ENCODE measurements around the gene COX6A1. TPM values are rescaled to one million over a fixed set of nuclear protein-coding genes. Genes with fewer than 3 reads are reported as not detected.
"Not testable (repeated sequence)": the region's sequence is repeated elsewhere in the genome, so short reads cannot be mapped to it uniquely, and the experiment has no call there.

Gene COX6A1
- total RNA-seq, 1 experiment from 2014 or later = 464 TPM

DNA sequence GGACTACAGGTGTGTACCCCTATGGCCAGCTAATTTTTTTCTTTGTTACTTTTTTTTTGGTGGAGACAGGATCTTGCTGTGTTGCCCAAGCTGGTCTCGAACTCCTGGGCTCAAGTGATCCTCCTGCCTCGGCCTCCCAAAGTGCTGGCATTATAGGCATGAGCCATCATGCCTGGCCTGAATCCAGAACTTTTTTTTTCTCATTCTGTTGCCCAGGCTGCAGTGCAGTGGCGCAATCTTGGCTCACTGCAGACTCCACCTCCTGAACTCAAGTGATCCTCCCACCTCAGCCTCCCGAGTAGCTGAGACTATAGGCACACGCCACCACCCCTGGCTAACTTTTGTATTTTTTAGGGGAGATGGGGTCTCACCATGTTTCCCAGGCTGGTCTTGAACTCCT lies 14.6 kb downstream of the COX6A1 start:
- peaks cover 84% of the 10 kb centered on the region for H3K79me2 ChIP-seq (ENCODE audit: insufficient read depth, low read length)
- peaks cover 23 to 39% of the 10 kb centered on the region in 2 experiments; a peak in 3 of 4 replicates for H3K36me3 ChIP-seq (ENCODE audit: control insufficient read depth in 1 of 2, insufficient read depth in 2 of 2, low read length in 2 of 2)
- RAD21 ChIA-PET (ENCODE audit: low non-redundant PET in 1 of 2, low total read pairs in 2 of 2, uncharacterized antibody in 2 of 2, unreplicated experiment in 2 of 2); H3K27me3 ChIP-seq (ENCODE audit: insufficient read depth, low read length); H3K4me1 ChIP-seq (ENCODE audit: control insufficient read depth in 1 of 2, insufficient read depth in 2 of 2, low read length in 2 of 2); H2AFZ ChIP-seq (ENCODE audit: low read depth, low read length, poor library complexity, severe bottlenecking); H3K9me3 ChIP-seq (ENCODE audit: control insufficient read depth in 1 of 2, insufficient read depth in 1 of 2, low read depth in 1 of 2, low read length in 2 of 2); ATAC-seq; intact Hi-C loops (cut with micrococcal nuclease); H3K9me2 ChIP-seq (ENCODE audit: insufficient read depth); H3K4me2 ChIP-seq (ENCODE audit: low read length); H3K4me3 ChIP-seq (replicated peaks in 1 of 2; ENCODE audit: low read depth in 1 of 2, low read length in 2 of 2); DNase-seq (ENCODE audit: low read depth, low spot score); BruUV-seq (replicated peaks); H3K9ac ChIP-seq (ENCODE audit: low read length); H3K27ac ChIP-seq (ENCODE audit: low read depth, low read length); H4K20me1 ChIP-seq (ENCODE audit: insufficient read depth): not testable (repeated sequence)
- ChIA-PET CTCF (interaction anchor here (2.2 kb wide), 1 partner anchor 14 kb away, joined by 10 read pairs; no protein-coding TSS in a partner anchor), POLR2A (interaction anchor here (0.6 to 1.6 kb wide), 3 partner anchors 9 to 17 kb away, joined by 3 to 4 read pairs (median 3); partner anchors contain the start of gene SRSF9)
- 0 out of 2 replicates have a peak, but pooled peaks have one; percentile 31 for TF ChIP-seq CEBPB (IDR thresholded peaks at IDR 0.05; ENCODE audit: low read depth)

DNA sequence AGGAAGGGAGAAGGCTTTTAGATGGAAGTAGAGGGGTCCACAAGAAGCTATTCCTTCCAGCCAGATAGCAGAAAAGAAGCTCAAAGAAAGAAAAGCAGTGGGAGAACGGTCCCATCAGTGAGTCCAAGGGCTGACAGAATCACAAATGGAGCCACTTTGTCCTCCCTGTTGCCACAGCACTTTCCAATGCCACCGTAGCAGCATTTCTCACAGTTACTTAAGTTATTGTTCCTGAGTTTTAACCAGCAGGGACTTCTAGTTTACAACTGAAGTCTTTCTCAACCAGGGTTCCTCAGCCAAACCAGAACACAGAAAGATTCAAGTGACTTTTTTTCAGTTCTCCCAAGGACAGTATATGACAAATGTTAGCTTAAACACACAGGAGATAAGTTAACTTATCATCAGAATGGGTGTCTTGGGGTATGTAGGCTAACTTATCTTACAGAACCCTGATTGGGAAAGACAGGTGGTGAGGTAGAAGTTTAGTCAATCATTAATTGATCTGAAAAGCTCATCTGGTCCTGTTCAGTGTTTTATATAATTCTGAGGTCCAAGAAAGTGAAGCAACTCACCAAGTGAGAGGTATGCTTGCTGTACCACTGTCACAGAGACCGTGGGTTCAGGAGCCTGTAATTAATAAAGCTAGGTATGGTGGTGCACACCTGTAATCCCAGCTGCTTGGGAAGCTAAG lies 15.3 kb downstream of the COX6A1 start:
- Histone ChIP-seq H3K9me3 (ENCODE audit: control insufficient read depth in 1 of 2, insufficient read depth in 1 of 2, low read depth in 1 of 2, low read length in 2 of 2) (no peaks in the 10 kb centered on the region), H2AFZ (ENCODE audit: low read depth, low read length, poor library complexity, severe bottlenecking) (no peak overlapping the region), H3K4me1 (ENCODE audit: control insufficient read depth in 1 of 2, insufficient read depth in 2 of 2, low read length in 2 of 2) (no peaks in the 10 kb centered on the region), H3K9ac (ENCODE audit: low read length) (no peak overlapping the region), H3K4me3 (replicated peaks in 1 of 2; ENCODE audit: low read depth in 1 of 2, low read length in 2 of 2) (no peak overlapping the region), H3K9me2 (ENCODE audit: insufficient read depth) (no peaks in the 10 kb centered on the region), H4K20me1 (ENCODE audit: insufficient read depth) (peaks cover 6% of the 10 kb centered on the region; the same call in 1 of the 2 replicates), H3K27me3 (ENCODE audit: insufficient read depth, low read length) (no peaks in the 10 kb centered on the region), H3K27ac (ENCODE audit: low read depth, low read length) (no peak overlapping the region), H3K4me2 (ENCODE audit: low read length) (no peak overlapping the region), H3K36me3 (ENCODE audit: control insufficient read depth in 1 of 2, insufficient read depth in 2 of 2, low read length in 2 of 2) (peaks cover 23 to 34% of the 10 kb centered on the region in 2 experiments; a peak in 3 of 4 replicates), H3K79me2 (ENCODE audit: insufficient read depth, low read length) (peaks cover 77% of the 10 kb centered on the region)
- CTCF ChIA-PET = interaction anchor here (2.2 kb wide), 1 partner anchor 14 kb away, joined by 10 read pairs; no protein-coding TSS in a partner anchor
- ATAC-seq (no peak), DNase-seq (ENCODE audit: low read depth, low spot score) (no peak)
- RAD21 ChIA-PET (ENCODE audit: low non-redundant PET in 1 of 2, low total read pairs in 2 of 2, uncharacterized antibody in 2 of 2, unreplicated experiment in 2 of 2) = no interaction called here
- BruUV-seq (replicated peaks) = no TSS peak
- POLR2A ChIA-PET = interaction anchor here (0.5 to 1.6 kb wide), 3 partner anchors 10 to 74 kb away, joined by 3 to 4 read pairs (median 3); no protein-coding TSS in a partner anchor
- intact Hi-C loops (cut with micrococcal nuclease) = no loop called here
- TF ChIP-seq, protein P1, sequence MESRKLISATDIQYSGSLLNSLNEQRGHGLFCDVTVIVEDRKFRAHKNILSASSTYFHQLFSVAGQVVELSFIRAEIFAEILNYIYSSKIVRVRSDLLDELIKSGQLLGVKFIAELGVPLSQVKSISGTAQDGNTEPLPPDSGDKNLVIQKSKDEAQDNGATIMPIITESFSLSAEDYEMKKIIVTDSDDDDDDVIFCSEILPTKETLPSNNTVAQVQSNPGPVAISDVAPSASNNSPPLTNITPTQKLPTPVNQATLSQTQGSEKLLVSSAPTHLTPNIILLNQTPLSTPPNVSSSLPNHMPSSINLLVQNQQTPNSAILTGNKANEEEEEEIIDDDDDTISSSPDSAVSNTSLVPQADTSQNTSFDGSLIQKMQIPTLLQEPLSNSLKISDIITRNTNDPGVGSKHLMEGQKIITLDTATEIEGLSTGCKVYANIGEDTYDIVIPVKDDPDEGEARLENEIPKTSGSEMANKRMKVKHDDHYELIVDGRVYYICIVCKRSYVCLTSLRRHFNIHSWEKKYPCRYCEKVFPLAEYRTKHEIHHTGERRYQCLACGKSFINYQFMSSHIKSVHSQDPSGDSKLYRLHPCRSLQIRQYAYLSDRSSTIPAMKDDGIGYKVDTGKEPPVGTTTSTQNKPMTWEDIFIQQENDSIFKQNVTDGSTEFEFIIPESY (IDR thresholded peaks at IDR 0.05; ENCODE audit: extremely low read depth, insufficient replicate concordance, low read length) = no peak
- TF ChIP-seq, protein P2, sequence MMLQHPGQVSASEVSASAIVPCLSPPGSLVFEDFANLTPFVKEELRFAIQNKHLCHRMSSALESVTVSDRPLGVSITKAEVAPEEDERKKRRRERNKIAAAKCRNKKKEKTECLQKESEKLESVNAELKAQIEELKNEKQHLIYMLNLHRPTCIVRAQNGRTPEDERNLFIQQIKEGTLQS (IDR thresholded peaks at IDR 0.05) = no peak
- TF ChIP-seq CEBPB (IDR thresholded peaks at IDR 0.05; ENCODE audit: low read depth) = no peak
- TF ChIP-seq SP1 (IDR thresholded peaks at IDR 0.05; ENCODE audit: low read depth) = no peak
- no peak for TF ChIP-seq POLR2A (IDR thresholded peaks at IDR 0.05; ENCODE audit: borderline replicate concordance, extremely low read depth, insufficient read depth, insufficient read length)
- TF ChIP-seq, protein P3, sequence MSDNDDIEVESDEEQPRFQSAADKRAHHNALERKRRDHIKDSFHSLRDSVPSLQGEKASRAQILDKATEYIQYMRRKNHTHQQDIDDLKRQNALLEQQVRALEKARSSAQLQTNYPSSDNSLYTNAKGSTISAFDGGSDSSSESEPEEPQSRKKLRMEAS (IDR thresholded peaks at IDR 0.05) = no peak
- TF ChIP-seq TCF7L2 (IDR thresholded peaks at IDR 0.05; ENCODE audit: borderline replicate concordance, extremely low read depth, insufficient read depth, insufficient read length) = no peak
- TF ChIP-seq SRF (IDR thresholded peaks at IDR 0.05; ENCODE audit: low read depth) = no peak
- no peak for TF ChIP-seq ELF1 (IDR thresholded peaks at IDR 0.05; ENCODE audit: borderline replicate concordance, low read depth)
- TF ChIP-seq FOSL1 (IDR thresholded peaks at IDR 0.05; ENCODE audit: low read depth) = no peak
- TF ChIP-seq YY1 (IDR thresholded peaks at IDR 0.05; ENCODE audit: extremely low read depth, insufficient replicate concordance, low read depth, low read length) = no peak
- TF ChIP-seq, protein P4, sequence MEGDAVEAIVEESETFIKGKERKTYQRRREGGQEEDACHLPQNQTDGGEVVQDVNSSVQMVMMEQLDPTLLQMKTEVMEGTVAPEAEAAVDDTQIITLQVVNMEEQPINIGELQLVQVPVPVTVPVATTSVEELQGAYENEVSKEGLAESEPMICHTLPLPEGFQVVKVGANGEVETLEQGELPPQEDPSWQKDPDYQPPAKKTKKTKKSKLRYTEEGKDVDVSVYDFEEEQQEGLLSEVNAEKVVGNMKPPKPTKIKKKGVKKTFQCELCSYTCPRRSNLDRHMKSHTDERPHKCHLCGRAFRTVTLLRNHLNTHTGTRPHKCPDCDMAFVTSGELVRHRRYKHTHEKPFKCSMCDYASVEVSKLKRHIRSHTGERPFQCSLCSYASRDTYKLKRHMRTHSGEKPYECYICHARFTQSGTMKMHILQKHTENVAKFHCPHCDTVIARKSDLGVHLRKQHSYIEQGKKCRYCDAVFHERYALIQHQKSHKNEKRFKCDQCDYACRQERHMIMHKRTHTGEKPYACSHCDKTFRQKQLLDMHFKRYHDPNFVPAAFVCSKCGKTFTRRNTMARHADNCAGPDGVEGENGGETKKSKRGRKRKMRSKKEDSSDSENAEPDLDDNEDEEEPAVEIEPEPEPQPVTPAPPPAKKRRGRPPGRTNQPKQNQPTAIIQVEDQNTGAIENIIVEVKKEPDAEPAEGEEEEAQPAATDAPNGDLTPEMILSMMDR (IDR thresholded peaks at IDR 0.05 in 2 of 3, conservative IDR thresholded peaks at IDR 0.05 in 1 of 3; ENCODE audit: borderline replicate concordance in 1 of 3, insufficient read depth in 1 of 3, low read depth in 2 of 3, low read length in 2 of 3) = no peak
- no peak for TF ChIP-seq SIN3A (IDR thresholded peaks at IDR 0.05; ENCODE audit: low read depth)
- TF ChIP-seq POLR2AphosphoS5 (IDR thresholded peaks at IDR 0.05; ENCODE audit: low read depth, low read length) = no peak

Measured in HCT116 (cell line).